GM18508 (cell line): Measurements from ENCODE around the gene VWC2L.
A peak's percentile ranks its signal among the peaks of the same experiment; 100 is the strongest.

Source experiments
- ATAC-seq: cut with Tn5 transposase; IDR thresholded peaks from one replicate; pipeline ENCODE4 v1.9.1; 2021; ENCODE audit warnings: moderate number of reproducible peaks; ENCODE audit not compliant: insufficient read depth, unreplicated experiment

VWC2L gene

DNA sequence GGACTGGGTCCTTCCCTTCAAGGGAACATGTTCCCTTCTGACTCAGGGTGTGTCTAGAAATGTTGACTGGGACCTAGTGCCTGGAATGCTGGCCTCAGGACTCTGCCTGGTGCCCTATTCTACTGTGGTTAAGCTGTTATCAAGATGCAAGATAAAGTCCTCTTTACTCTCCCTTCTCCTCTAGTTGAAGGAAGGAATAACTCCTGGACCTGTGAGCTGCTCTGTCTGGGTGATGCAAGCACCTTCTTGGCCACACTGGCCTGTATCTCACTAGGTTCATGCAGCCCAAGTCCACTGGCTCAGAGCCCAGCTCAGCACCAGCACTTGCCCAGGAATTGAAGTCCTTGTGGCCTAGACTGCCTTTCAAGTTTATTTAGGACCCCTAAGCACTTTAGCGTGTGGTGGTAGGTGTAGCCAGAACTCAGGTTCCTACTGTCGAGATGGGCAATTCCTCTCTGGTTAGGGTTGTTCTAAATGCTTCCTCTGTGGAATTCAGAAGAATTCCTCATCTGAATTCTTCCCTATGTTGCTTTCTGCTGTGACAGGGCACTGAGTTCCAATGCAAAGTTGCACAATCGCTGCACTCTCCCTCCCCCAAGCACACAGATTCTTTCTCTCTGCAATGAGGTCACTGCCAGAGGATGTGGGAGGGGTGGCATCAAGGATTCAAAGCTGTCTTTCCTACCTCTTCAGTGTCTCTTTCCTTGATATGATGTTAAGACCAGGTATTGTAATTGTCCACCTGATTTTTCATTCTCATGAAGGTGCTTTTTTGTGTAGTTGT lies 54.7 kb downstream of the VWC2L start:
- no peak for ATAC-seq

- no peak for ATAC-seq
Measured at GRCh38 chr2:214469728-214470127, 58.9 kb downstream of the VWC2L start.

DNA sequence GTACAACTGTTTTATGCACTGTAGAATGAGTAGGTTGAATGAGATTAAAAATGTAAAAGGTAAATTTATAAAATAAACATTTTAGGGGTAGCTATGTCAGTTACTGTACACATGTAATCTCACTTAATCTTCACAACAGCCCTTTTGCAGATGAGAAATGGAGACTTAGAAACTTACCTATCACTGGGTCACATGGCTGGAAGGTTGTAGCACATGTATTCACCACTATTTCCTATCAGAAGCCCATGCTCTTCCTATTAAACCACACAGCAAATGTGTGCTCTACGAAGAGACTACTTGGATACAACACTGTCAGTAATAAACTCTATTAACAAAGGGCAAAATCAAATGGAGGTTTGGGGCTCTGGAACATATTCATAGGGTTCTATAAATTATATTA lies 60.5 kb downstream of the VWC2L start:
- no peak for ATAC-seq

- no peak for ATAC-seq
Measured at GRCh38 chr2:214471990-214472389, 61.1 kb downstream of the VWC2L start.

DNA sequence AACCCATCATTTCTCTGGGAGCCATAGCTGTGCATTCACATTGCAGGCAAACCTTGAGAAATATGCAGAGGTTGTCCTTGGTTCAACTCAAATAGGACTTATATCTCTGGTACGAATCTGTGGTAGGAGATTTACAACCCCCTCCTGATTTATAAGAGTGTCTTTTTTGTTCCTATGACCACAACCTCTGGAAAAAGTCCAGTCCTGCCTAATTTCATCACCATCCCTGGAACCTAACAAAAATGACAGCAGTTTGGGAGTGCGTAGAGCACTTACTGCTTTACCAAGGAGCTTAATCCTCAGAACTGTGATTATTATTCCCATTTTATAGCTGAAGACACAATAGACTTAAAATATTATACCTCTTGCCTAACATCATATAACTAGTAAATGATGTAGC lies 66.5 kb downstream of the VWC2L start:
- ATAC-seq, result no peak

- no peak for ATAC-seq
Measured at GRCh38 chr2:214481204-214481603, 70.3 kb downstream of the VWC2L start.

- ATAC-seq, result no peak
Measured at GRCh38 chr2:214482728-214483127, 71.9 kb downstream of the VWC2L start.

DNA sequence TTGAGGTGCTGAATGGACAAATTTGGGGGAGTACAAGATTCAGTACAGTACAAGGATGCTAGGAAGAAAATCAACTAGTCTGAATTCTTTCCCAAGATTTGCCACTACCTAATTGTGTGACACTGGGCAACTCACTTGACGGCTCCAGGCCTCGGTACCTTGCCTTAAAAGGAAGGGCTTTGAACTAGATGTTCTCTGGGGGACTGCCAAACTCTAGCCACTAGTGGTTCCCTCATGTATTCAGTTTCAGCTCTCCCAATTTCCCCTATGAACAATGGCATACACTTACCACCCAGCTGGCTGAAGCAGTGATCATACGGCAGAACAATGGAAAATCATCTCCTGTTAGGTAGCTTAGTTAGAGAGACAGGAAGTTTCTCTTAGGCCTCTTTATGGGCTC lies 73.4 kb downstream of the VWC2L start:
- no peak for ATAC-seq

DNA sequence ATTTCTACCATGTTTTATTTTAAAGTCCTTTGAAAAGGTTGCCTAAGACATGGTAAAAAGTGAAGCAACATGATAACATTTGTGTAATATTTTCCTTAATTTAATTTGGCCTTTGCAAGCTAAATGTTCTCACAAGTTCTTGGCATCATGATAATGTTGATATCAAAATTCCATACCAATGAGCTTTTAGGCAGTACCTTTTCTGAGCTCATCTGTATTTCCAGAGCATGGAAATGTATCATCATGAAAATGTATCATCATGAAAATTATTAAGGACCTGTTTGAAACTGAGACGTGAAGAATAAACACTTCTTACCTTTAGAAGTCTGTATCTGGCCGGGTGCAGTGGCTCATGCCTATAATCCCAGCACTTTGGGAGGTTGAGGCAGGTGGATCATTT lies 73.8 kb downstream of the VWC2L start:
- no peak for ATAC-seq

GRCh38 chr2:214489181-214489580 lies 78.3 kb downstream of the VWC2L start:
- no peak for ATAC-seq

DNA sequence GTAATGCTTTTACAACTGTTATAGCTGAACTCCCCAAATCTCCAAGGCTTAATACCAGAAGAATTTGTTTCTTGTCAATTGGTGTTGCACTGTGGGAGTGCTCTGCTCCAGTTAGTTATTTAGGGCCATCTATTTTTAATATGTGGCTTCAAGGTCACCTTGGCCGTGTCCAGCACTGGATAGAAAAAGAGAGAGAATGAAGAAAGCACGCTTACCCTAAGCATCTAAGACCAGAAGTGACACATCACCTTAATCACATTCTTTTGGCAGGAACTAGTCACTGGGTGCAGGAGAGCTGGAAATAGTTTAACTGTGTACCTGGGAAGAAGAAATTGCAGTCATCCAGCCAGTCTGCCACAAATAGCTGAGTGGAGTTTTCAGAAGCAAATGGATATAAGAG lies 78.8 kb downstream of the VWC2L start:
- no peak for ATAC-seq

DNA sequence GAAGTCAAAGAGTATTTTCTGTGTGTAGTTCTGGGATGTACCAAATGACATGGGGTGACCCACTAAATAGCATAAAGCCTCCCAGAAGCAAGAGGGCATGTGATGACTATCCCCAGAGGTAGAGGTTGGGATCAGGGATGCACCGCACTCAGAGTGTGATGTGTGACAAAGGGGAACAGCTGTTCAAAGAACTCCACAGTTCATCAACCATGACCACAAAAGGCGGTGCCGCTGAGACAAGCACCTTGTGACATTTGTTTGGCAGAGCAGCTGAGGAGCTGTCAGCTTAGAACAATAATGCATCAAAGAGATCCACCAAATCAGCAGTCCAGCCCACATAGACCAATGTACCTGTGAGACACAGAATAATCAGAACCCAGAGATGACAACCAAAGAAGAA lies 81.3 kb downstream of the VWC2L start:
- ATAC-seq, result peak; percentile 51

DNA sequence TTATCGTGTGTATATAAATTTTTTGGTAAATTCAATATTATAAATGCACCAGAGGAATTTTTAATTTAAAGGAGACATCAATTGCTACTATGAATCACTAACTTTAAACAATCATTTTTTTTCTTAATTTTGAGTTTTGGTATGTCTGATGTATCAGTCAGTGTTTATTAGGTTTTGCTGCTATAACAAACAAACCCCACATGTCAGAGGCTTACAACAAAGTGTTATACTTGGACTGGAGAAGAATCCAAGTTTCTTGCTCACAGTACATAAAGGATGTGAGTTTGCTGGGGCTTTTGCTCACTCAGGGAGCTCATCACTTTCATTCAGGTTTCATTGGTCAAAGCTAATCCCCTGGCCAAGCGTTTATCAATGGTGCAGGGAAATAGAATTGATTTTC lies 81.8 kb downstream of the VWC2L start:
- no peak for ATAC-seq

DNA sequence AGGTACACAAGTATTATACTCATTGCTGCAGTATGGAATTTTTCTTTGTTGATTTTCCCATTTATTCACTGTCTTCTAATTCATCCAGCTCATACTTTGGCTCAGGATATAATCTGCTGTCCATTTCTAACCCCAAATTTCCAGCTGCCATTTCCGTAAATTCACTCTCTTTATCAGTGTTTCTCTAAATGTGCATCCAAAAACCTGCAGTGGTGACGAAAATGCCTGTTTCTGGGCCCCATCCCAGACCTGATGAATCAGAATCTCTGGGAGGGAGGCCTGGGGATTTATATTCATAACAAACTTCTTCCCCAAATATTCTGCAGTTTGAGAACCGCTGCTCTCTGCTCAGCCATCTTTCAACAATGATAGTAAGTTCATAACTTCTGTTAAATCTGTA lies 86.6 kb downstream of the VWC2L start:
- ATAC-seq, result no peak

GRCh38 chr2:214503568-214503967 lies 92.7 kb downstream of the VWC2L start:
- ATAC-seq, result peak; percentile 54

- ATAC-seq, result no peak
Measured at GRCh38 chr2:214504599-214505376, 93.9 kb downstream of the VWC2L start.

GRCh38 chr2:214507032-214507431 lies 96.2 kb downstream of the VWC2L start:
- no peak for ATAC-seq

- no peak for ATAC-seq
Measured at GRCh38 chr2:214514704-214515103, 103.8 kb downstream of the VWC2L start.

DNA sequence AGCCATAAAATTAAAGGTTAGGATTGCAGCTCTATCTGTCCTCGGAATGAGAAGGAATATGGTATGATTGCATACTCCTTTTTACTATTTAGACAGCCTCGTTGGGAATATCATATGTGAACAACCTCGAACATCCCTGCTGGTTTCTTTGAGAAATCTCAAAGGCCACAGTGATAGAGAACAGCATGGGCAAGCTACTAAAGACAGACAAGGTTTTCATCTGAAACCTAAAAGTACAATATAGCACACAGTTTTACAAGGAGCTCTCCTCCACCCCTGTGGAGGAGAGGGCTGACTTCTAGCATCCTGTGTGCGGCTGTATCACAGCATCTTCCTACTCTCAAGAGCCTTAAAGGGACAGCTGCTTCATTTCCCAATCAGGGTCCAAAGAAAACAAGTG lies 104.3 kb downstream of the VWC2L start:
- ATAC-seq, result no peak

- ATAC-seq, result no peak
Measured at GRCh38 chr2:214519258-214519818, 108.5 kb downstream of the VWC2L start.

DNA sequence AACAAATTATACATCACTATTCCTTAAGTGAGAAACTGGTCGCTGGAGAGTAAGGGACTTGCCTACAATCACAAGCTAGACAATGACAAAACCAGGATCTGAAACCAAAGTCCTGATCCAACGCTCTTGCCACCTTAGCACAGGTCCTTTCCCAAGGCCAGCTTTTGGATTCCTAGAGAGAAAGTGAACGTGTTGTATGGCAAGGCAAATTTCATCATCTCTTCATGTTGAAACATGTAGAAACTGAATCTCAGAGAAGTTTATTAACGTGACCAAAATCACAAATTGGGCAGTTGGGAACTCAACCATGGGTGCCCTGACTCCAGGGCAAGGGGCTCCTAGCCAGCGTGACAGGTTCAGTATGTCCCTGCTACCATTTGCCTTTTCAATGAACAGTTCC lies 118.2 kb downstream of the VWC2L start:
- no peak for ATAC-seq
